ENCODE results near the gene UBE2R2. TPM values are rescaled to one million over a fixed set of nuclear protein-coding genes. Genes with fewer than 3 reads are reported as not detected.

Gene UBE2R2, protein sequence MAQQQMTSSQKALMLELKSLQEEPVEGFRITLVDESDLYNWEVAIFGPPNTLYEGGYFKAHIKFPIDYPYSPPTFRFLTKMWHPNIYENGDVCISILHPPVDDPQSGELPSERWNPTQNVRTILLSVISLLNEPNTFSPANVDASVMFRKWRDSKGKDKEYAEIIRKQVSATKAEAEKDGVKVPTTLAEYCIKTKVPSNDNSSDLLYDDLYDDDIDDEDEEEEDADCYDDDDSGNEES
- total RNA-seq (2021; fragmentation: NEBNext Ultra II Directional; extraction: Animal tissue kit (Norgen Biotek cat#: 25700)) (42.1 and 42.4 TPM in 2 replicates), polyA plus RNA-seq (2011; rRNA removed) (15.6 and 19.4 TPM in 2 replicates), polyA minus RNA-seq (2011; rRNA and poly(A)+ RNA removed) (22.7 and 23.2 TPM in 2 replicates)
- polyA plus RNA-seq (2011; cell fraction: cytosol; rRNA removed) = 21.2 TPM
- polyA plus RNA-seq (2011; cell fraction: nucleus; rRNA removed) = 12.1 TPM
- 33.5 to 49.2 TPM (median 34.5 TPM) in 4 replicates for polyA plus RNA-seq (2012, experiment 1 of 2)
- 35.5 TPM for polyA plus RNA-seq (2012, experiment 2 of 2)
- 41.1 TPM for polyA plus RNA-seq (2013, experiment 1 of 2)
- 41.0 TPM for polyA plus RNA-seq (2013, experiment 2 of 2)
- 20.3 TPM for polyA minus RNA-seq (2011; cell fraction: cytosol; rRNA and poly(A)+ RNA removed)
- polyA minus RNA-seq (2011; cell fraction: nucleus; rRNA and poly(A)+ RNA removed) = 18.8 TPM
- long read RNA-seq, experiment 1, full-length matches to known transcripts = 37 of 83 reads
- long read RNA-seq, experiment 1, partial matches to known transcripts = 29 of 83 reads
- long read RNA-seq, experiment 1, other reads (novel, unspliced or antisense) = 17 of 83 reads
- long read RNA-seq, experiment 2, full-length matches to known transcripts = 7 of 38 reads
- long read RNA-seq, experiment 2, partial matches to known transcripts = 27 of 38 reads
- long read RNA-seq, experiment 2, other reads (novel, unspliced or antisense) = 4 of 38 reads

DNA sequence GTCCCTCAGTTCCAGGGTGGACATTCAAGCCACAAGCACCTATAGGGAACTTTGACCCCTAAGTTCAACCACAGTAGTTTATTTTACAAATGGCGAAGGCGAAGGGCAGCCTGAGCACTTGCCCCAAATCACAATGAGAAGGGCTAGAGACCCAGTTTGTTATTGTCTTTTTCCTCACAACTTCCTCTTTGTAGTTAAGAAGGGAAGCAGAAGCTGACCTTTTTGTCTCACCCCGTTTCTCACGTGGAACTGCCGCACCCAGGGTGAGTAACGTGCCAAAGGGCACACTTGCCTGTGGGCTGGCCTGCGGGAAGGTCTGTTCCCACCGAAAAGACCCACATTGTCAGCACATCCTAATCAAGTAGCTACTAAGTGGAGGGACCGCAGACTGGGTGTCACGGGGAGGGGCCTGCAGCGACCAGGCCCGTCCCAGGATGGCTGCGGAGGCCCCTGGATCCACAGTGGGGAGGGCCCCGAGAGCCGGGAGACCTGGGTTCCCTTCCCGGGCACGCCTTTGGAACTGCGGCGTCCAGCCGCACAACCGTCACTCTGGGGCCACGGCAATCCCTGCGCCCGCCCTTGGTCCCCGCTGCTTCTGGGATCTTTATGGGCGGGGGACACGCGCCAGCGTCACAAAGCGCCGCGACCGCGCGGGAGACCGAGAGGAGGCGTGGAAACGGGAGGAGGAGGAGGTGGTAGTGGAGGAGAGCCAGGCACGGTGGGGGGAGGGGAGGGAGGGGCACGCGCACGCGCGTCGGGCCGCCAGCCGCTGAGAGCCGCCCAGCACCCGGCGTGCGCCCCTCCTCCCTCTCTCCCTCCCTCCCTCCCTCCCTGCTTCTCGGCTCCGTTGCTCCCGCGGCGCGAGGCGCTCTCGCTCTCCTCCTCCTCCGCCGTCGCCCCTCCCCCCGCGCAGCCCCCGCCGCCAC is at the start of gene UBE2R2:
Gene UBE2R2 (plus strand): TSS at position 834 of the 926 bp plus-strand sequence. CDS start 598 bp downstream, outside the sequence.
- 11% methylated on average over 28 of the region's 66 CpGs; no CpG with 5 or more reads in 1 of the 2 experiments for WGBS, 2 experiments (ENCODE audit: extremely low coverage in 1 of 2, insufficient coverage in 1 of 2, insufficient read length in 1 of 2, insufficient replicate concordance in 2 of 2, low coverage in 1 of 2, low lambda C conversion rate in 2 of 2, missing lambda C conversion rate in 1 of 2)
- no peak for FAIRE-seq
- no peak for TF ChIP-seq KDM5A (IDR thresholded peaks at IDR 0.05; ENCODE audit: low read length)
- TF ChIP-seq, protein P1, sequence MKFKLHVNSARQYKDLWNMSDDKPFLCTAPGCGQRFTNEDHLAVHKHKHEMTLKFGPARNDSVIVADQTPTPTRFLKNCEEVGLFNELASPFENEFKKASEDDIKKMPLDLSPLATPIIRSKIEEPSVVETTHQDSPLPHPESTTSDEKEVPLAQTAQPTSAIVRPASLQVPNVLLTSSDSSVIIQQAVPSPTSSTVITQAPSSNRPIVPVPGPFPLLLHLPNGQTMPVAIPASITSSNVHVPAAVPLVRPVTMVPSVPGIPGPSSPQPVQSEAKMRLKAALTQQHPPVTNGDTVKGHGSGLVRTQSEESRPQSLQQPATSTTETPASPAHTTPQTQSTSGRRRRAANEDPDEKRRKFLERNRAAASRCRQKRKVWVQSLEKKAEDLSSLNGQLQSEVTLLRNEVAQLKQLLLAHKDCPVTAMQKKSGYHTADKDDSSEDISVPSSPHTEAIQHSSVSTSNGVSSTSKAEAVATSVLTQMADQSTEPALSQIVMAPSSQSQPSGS (IDR thresholded peaks at IDR 0.05; ENCODE audit: low read length) = no peak
- peak; percentile 72 for TF ChIP-seq POLR2AphosphoS5 (IDR thresholded peaks at IDR 0.05; ENCODE audit: low read depth, low read length)
- no peak for TF ChIP-seq BCL11A (IDR thresholded peaks at IDR 0.05; ENCODE audit: low read depth in 2 of 2, low read length in 2 of 2)

More for the DNA sequence above, at the start of gene UBE2R2:
- peak within 1 kb of the TSS; percentile 84; the same call in 1 of the 2 replicates for H2BK12ac ChIP-seq (ENCODE audit: low read depth, low read length)
- no peaks in the 10 kb centered on the region for H3K9me3 ChIP-seq (ENCODE audit: insufficient read depth in 2 of 2, low read depth in 1 of 2, low read length in 1 of 2)
- CTCF ChIA-PET (ENCODE audit: partially characterized antibody) = interaction anchor here (1.0 to 4.2 kb wide), 6 partner anchors 16 to 108 kb away, joined by 3 to 16 read pairs (median 5); no protein-coding TSS in a partner anchor
- H3K9ac ChIP-seq (replicated peaks in 1 of 4; ENCODE audit: extremely low read depth in 1 of 4, low read depth in 3 of 4, low read length in 3 of 4) = peak within 1 kb of the TSS; percentile 77 to 98 (median 90)
- H3K4me1 ChIP-seq (replicated peaks in 1 of 4; ENCODE audit: control insufficient read depth in 3 of 4, insufficient read depth in 4 of 4, low read length in 3 of 4) = peaks cover 0 to 8% (median 5%) of the 10 kb centered on the region in 4 experiments; a peak in 6 of 7 replicates
- no peaks in the 10 kb centered on the region for H4K20me1 ChIP-seq (replicated peaks in 1 of 2; ENCODE audit: control insufficient read depth in 1 of 2, insufficient read depth in 2 of 2, low read length in 2 of 2)
- 0 out of 2 replicates have a peak within 1 kb of the TSS, but pooled peaks have one; percentile 88 for H2BK15ac ChIP-seq (ENCODE audit: low read length)
- peaks cover 21 to 34% of the 10 kb centered on the region in 2 experiments for H3K79me2 ChIP-seq (ENCODE audit: control insufficient read depth in 1 of 2, insufficient read depth in 2 of 2, low read length in 2 of 2)
- 0 out of 2 replicates have a peak within 1 kb of the TSS, but pooled peaks have one; percentile 61 for H2BK20ac ChIP-seq (ENCODE audit: low read length)
- 0 out of 2 replicates have a peak, but pooled peaks cover 2% of the 10 kb centered on the region for H3K79me1 ChIP-seq (ENCODE audit: low read depth, low read length)
- H3K4ac ChIP-seq (replicated peaks; ENCODE audit: insufficient read length, low read depth, low read length) = peak within 1 kb of the TSS; percentile 85
- peak within 1 kb of the TSS; percentile 98 for H4K8ac ChIP-seq (ENCODE audit: extremely low read depth, insufficient read depth, low read length)
- no peaks in the 10 kb centered on the region for H3K36me3 ChIP-seq (ENCODE audit: control insufficient read depth in 2 of 4, insufficient read depth in 4 of 4, low read length in 3 of 4)
- H2AFZ ChIP-seq (ENCODE audit: low read length) = peak within 1 kb of the TSS; percentile 81; the same call in 1 of the 2 replicates
- H2BK120ac ChIP-seq (replicated peaks; ENCODE audit: low read depth, low read length) = peak within 1 kb of the TSS; percentile 33
- peak; percentile 60 to 86 for DNase-seq (ENCODE audit: low read depth in 1 of 2, low spot score in 2 of 2)
- peak within 1 kb of the TSS; percentile 94 for H2BK5ac ChIP-seq (ENCODE audit: low read depth, low read length)
- peaks cover 11% of the 10 kb centered on the region for H3K23me2 ChIP-seq (ENCODE audit: low read depth, low read length)
- H3K27me3 ChIP-seq (replicated peaks in 1 of 4; ENCODE audit: control insufficient read depth in 3 of 4, extremely low read depth in 1 of 4, insufficient read depth in 3 of 4, low read length in 3 of 4) = no peaks in the 10 kb centered on the region
- POLR2A ChIA-PET (ENCODE audit: partially characterized antibody) = interaction anchor here (0.9 to 2.2 kb wide), 10 partner anchors 11 to 103 kb away, joined by 3 to 9 read pairs (median 4); no protein-coding TSS in a partner anchor
- peak within 1 kb of the TSS; percentile 96 for H3K18ac ChIP-seq (ENCODE audit: extremely low read depth, low read length)
- peak within 1 kb of the TSS; percentile 95 for H3K14ac ChIP-seq (ENCODE audit: insufficient read length)
- H4K91ac ChIP-seq (replicated peaks; ENCODE audit: insufficient read length, low read length) = peak within 1 kb of the TSS; percentile 85
- H3K56ac ChIP-seq (replicated peaks; ENCODE audit: insufficient read length, low read depth, low read length) = peak within 1 kb of the TSS; percentile 90
- H3K4me2 ChIP-seq (ENCODE audit: insufficient read depth in 1 of 2, low read depth in 2 of 2, low read length in 2 of 2) = peak within 1 kb of the TSS; percentile 86 to 89
- peak within 1 kb of the TSS; percentile 85 to 97 (median 92) for H3K4me3 ChIP-seq (ENCODE audit: extremely low read depth in 1 of 4, insufficient read depth in 2 of 4, low read depth in 3 of 4, low read length in 4 of 4)
- H4K5ac ChIP-seq (ENCODE audit: insufficient read length, low read depth, low read length) = peak within 1 kb of the TSS; percentile 99
- H3K23ac ChIP-seq (ENCODE audit: insufficient read length) = no peak within 1 kb of the TSS
- H2AK5ac ChIP-seq (ENCODE audit: low read depth, low read length) = peak within 1 kb of the TSS; percentile 86; the same call in 1 of the 2 replicates
- peak within 1 kb of the TSS; percentile 97 for H3K27ac ChIP-seq (ENCODE audit: low read depth, low read length)
